GM23338 (cell line): ENCODE results near the gene FAAH. TPM values are rescaled to one million over a fixed set of nuclear protein-coding genes. Genes with fewer than 3 reads are reported as not detected.

Source experiments
- ATAC-seq: fragments of 200-7000 bp; cut with Tn5 transposase; 3 replicates; pipeline ENCODE4 v1.9.1; 2020
- DNase-seq: peaks from one replicate; pipeline ENCODE4 v3.0.0-alpha.2; 2015; ENCODE audit warnings: low spot score
- H2AFZ ChIP-seq: fragments of 200-600 bp; sonication (generic); 2 replicates; pipeline ENCODE4 v1.8.0; 2016; ENCODE audit warnings: antibody characterized with exemption, mild to moderate bottlenecking, moderate library complexity
- H3F3A ChIP-seq: fragments of 200-600 bp; sonication (generic); replicated peaks from 2 replicates; pipeline ENCODE4 v1.8.0; 2017; ENCODE audit warnings: antibody characterized with exemption, mixed run types, low read depth
- H3K27ac ChIP-seq: fragments of 200-600 bp; sonication (generic); 2 replicates; pipeline ENCODE4 v1.6.1; 2016; ENCODE audit warnings: low read depth
- H3K27me3 ChIP-seq: fragments of 200-600 bp; sonication (generic); 2 replicates; pipeline ENCODE4 v1.8.0; 2016; ENCODE audit warnings: mild to moderate bottlenecking, mixed run types, moderate library complexity; ENCODE audit not compliant: insufficient read depth
- H3K36me3 ChIP-seq: fragments of 200-600 bp; sonication (generic); 2 replicates; pipeline ENCODE4 v1.8.0; 2016; ENCODE audit warnings: mild to moderate bottlenecking; ENCODE audit not compliant: insufficient read depth
- H3K4me1 ChIP-seq: fragments of 200-600 bp; sonication (generic); 2 replicates; pipeline ENCODE4 v1.8.0; 2016; ENCODE audit warnings: mild to moderate bottlenecking, moderate library complexity; ENCODE audit not compliant: insufficient read depth
- H3K4me2 ChIP-seq: fragments of 200-600 bp; sonication (generic); 2 replicates; pipeline ENCODE4 v1.7.1; 2017; ENCODE audit warnings: mixed run types
- H3K4me3 ChIP-seq: fragments of 200-600 bp; sonication (generic); 2 replicates; pipeline ENCODE4 v1.6.1; 2016; ENCODE audit warnings: mixed run types
- H3K79me2 ChIP-seq: fragments of 200-600 bp; sonication (generic); replicated peaks from 2 replicates; pipeline ENCODE4 v1.8.0; 2017; ENCODE audit warnings: mild to moderate bottlenecking; ENCODE audit not compliant: insufficient read depth
- H3K9me2 ChIP-seq: fragments of 200-600 bp; sonication (generic); 2 replicates; pipeline ENCODE4 v1.8.0; 2017; ENCODE audit not compliant: insufficient read depth
- H4K20me1 ChIP-seq: fragments of 200-600 bp; sonication (generic); replicated peaks from 2 replicates; pipeline ENCODE4 v1.8.0; 2017; ENCODE audit warnings: mild to moderate bottlenecking; ENCODE audit not compliant: insufficient read depth
- H3K27ac Mint-ChIP-seq: 2 replicates; pipeline ENCODE4 v1.8.0; 2020; ENCODE audit warnings: inconsistent platforms, mild to moderate bottlenecking, moderate library complexity, mixed read lengths
- H3K27me3 Mint-ChIP-seq: 3 replicates; pipeline ENCODE4 v1.8.0; 2022; ENCODE audit warnings: low read depth, mild to moderate bottlenecking, moderate library complexity, mixed read lengths, inconsistent platforms; ENCODE audit not compliant: insufficient read depth, poor library complexity
- H3K36me3 Mint-ChIP-seq: 3 replicates; pipeline ENCODE4 v1.8.0; 2021; ENCODE audit warnings: low read depth, mild to moderate bottlenecking, inconsistent platforms, moderate library complexity, mixed read lengths
- H3K4me1 Mint-ChIP-seq: 3 replicates; pipeline ENCODE4 v1.8.0; 2020; ENCODE audit warnings: mild to moderate bottlenecking, inconsistent platforms, mixed read lengths
- H3K4me3 Mint-ChIP-seq: 3 replicates; pipeline ENCODE4 v1.8.0; 2021; ENCODE audit warnings: moderate library complexity, mild to moderate bottlenecking, inconsistent platforms, mixed read lengths
- H3K9me3 Mint-ChIP-seq: 3 replicates; pipeline ENCODE4 v1.8.0; 2020; ENCODE audit warnings: moderate library complexity, mild to moderate bottlenecking, inconsistent platforms, mixed read lengths
- CREB1 ChIP-seq: fragments of 250-450 bp; sonication (Bioruptor Pico); IDR thresholded peaks from 2 replicates; pipeline ENCODE4 v1.5.0; 2020; ENCODE audit warnings: low read depth, mild to moderate bottlenecking, moderate library complexity
- CTCF ChIP-seq, 2 experiments: fragments of 200-600 bp in 1 of 2; sonication (generic) in 1 of 2; conservative IDR thresholded peaks; 2 replicates each; pipeline versions ENCODE4 v1.5.1 to v1.6.1; 2016 to 2017; ENCODE audit warnings: antibody characterized with exemption in 2 of 2, low read depth in 2 of 2, mild to moderate bottlenecking in 2 of 2, moderate library complexity in 1 of 2
- EZH2 ChIP-seq: fragments of 200-600 bp; sonication (generic); IDR thresholded peaks from one replicate; pipeline ENCODE4 v1.8.0; 2017; ENCODE audit warnings: antibody characterized with exemption, mild to moderate bottlenecking, low read depth; ENCODE audit not compliant: unreplicated experiment
- POLR2AphosphoS5 ChIP-seq: IDR thresholded peaks from 2 replicates; pipeline ENCODE4 v1.6.1; 2016; ENCODE audit warnings: antibody characterized with exemption, low read depth
- STAT1 ChIP-seq: IDR thresholded peaks from one replicate; pipeline ENCODE4 v1.6.1; 2016; ENCODE audit warnings: antibody characterized with exemption; ENCODE audit not compliant: unreplicated experiment
- ZNF114 ChIP-seq: fragments of 250-450 bp; sonication (Bioruptor Pico); IDR thresholded peaks from 2 replicates; pipeline ENCODE4 v1.5.0; 2020; ENCODE audit warnings: mild to moderate bottlenecking, moderate library complexity
- ZNF331 ChIP-seq: fragments of 250-450 bp; sonication (Bioruptor Pico); IDR thresholded peaks from 2 replicates; pipeline ENCODE4 v1.5.0; 2020; ENCODE audit warnings: low read depth, mild to moderate bottlenecking, moderate library complexity
- ZNF462 ChIP-seq: fragments of 250-450 bp; sonication (Bioruptor Pico); IDR thresholded peaks from 2 replicates; pipeline ENCODE4 v1.5.0; 2020; ENCODE audit warnings: mild to moderate bottlenecking, moderate library complexity
- polyA plus RNA-seq: library from polyadenylated mRNA; unstranded; fragments of >200 nt; fragmentation: Nextera tagmentation; extraction: Ambion mirVana; gene quantifications from 2 replicates; pipeline ENCODE4 v1.2.1, GENCODE V29; 2016
- total RNA-seq: library from RNA; depleted of rRNA; stranded (reverse); fragments of >200 nt; shearing (Covaris generic); gene quantifications from 2 replicates; pipeline ENCODE4 v1.2.3, GENCODE V29; 2014; rRNA removed

Gene FAAH
- total and polyA plus RNA-seq, 2 experiments from 2014 or later, result 10.7 to 24.0 TPM

GRCh38 chr1:46461809-46462448 lies 67.8 kb downstream of the FAAH start:
- Mint-ChIP-seq H3K27ac (no peak overlapping the region), H3K36me3 (no peaks in the 10 kb centered on the region; the same call in 2 of the 3 replicates), H3K27me3 (peaks cover 46% of the 10 kb centered on the region), H3K9me3 (no peaks in the 10 kb centered on the region), H3K4me3 (no peak overlapping the region), H3K4me1 (peaks cover 36% of the 10 kb centered on the region)
- Histone ChIP-seq H4K20me1 (peaks cover 4% of the 10 kb centered on the region; the same call in 1 of the 2 replicates), H3K27ac (no peak overlapping the region), H3K9me2 (no peaks in the 10 kb centered on the region), H3K79me2 (no peaks in the 10 kb centered on the region), H2AFZ (no peak overlapping the region), H3K4me2 (no peak overlapping the region), H3K4me1 (peaks cover 8% of the 10 kb centered on the region; the same call in 1 of the 2 replicates), H3F3A (0 out of 2 replicates have a peak, but pooled peaks cover 5% of the 10 kb centered on the region), H3K36me3 (no peaks in the 10 kb centered on the region), H3K27me3 (peaks cover 96% of the 10 kb centered on the region), H3K4me3 (no peak overlapping the region)
- ATAC-seq (no peak), DNase-seq (no peak)
- TF ChIP-seq POLR2AphosphoS5 (no peak), CTCF (conservative IDR thresholded peaks at IDR 0.05; ENCODE audit: low read depth in 2 of 2) (no peak), ZNF462 (CRISPR knock-in tag) (no peak), CREB1 (CRISPR knock-in tag) (no peak), ZNF331 (CRISPR knock-in tag) (no peak), EZH2 (no peak), STAT1 (no peak), ZNF114 (CRISPR knock-in tag) (no peak)

Other genes with a start within 250 kb of the FAAH start
- not detected in 2 replicates for gene TSPAN1, start 219.2 kb upstream of the FAAH start, total RNA-seq
- gene TSPAN1, start 219.2 kb upstream of the FAAH start, polyA plus RNA-seq, result not detected in 2 replicates
- gene P3R3URF, start 217.8 kb upstream of the FAAH start, total RNA-seq, result not detected in 2 replicates
- gene P3R3URF, start 217.8 kb upstream of the FAAH start, polyA plus RNA-seq, result not detected in 2 replicates
- gene POMGNT1, start 195.9 kb upstream of the FAAH start, total RNA-seq, result 32.1 and 33.2 TPM in 2 replicates
- gene POMGNT1, start 195.9 kb upstream of the FAAH start, polyA plus RNA-seq, result 23.0 and 24.3 TPM in 2 replicates
- gene LURAP1, start 191.0 kb upstream of the FAAH start, total RNA-seq, result 3.5 and 5.0 TPM in 2 replicates
- gene LURAP1, start 191.0 kb upstream of the FAAH start, polyA plus RNA-seq, result 1.3 and 1.8 TPM in 2 replicates
- 32.5 and 48.1 TPM in 2 replicates for gene RAD54L, start 146.6 kb upstream of the FAAH start, total RNA-seq
- 26.4 TPM in 2 replicates for gene RAD54L, start 146.6 kb upstream of the FAAH start, polyA plus RNA-seq
- gene LRRC41, start 90.7 kb upstream of the FAAH start, total RNA-seq, result 52.8 and 69.4 TPM in 2 replicates
- gene LRRC41, start 90.7 kb upstream of the FAAH start, polyA plus RNA-seq, result 19.0 and 20.1 TPM in 2 replicates
- 579 and 750 TPM in 2 replicates for gene UQCRH, start 90.6 kb upstream of the FAAH start, total RNA-seq
- 1,330 and 1,384 TPM in 2 replicates for gene UQCRH, start 90.6 kb upstream of the FAAH start, polyA plus RNA-seq
- gene NSUN4, start 53.5 kb upstream of the FAAH start, total RNA-seq, result 11.6 and 18.6 TPM in 2 replicates
- 7.4 and 8.9 TPM in 2 replicates for gene NSUN4, start 53.5 kb upstream of the FAAH start, polyA plus RNA-seq
- not detected in 2 replicates for gene DMBX1, start 95.5 kb downstream of the FAAH start, total RNA-seq
- 0.11 TPM in 1 of 2 replicates, not detected in the other for gene DMBX1, start 95.5 kb downstream of the FAAH start, polyA plus RNA-seq
- gene KNCN, start 157.3 kb downstream of the FAAH start, total RNA-seq, result not detected in 2 replicates
- gene KNCN, start 157.3 kb downstream of the FAAH start, polyA plus RNA-seq, result not detected in 2 replicates
- gene MKNK1, start 210.0 kb downstream of the FAAH start, total RNA-seq, result 9.7 and 11.8 TPM in 2 replicates
- gene MKNK1, start 210.0 kb downstream of the FAAH start, polyA plus RNA-seq, result 15.3 and 20.5 TPM in 2 replicates
- 6.2 and 6.3 TPM in 2 replicates for gene MOB3C, start 222.5 kb downstream of the FAAH start, total RNA-seq
- gene MOB3C, start 222.5 kb downstream of the FAAH start, polyA plus RNA-seq, result 0.78 and 1.1 TPM in 2 replicates